Stimulated activated CD4-positive, alpha-beta T cell treated with anti-CD3 and anti-CD28 coated beads, Interleukin-15, amount 100 ng/mL, for 24 hours (primary cell): ENCODE measurements around the gene TMEM141.

Source experiments
- DNase-seq: peaks from one replicate; pipeline ENCODE4 v3.0.0-alpha.2; 2020

Gene TMEM141

DNA sequence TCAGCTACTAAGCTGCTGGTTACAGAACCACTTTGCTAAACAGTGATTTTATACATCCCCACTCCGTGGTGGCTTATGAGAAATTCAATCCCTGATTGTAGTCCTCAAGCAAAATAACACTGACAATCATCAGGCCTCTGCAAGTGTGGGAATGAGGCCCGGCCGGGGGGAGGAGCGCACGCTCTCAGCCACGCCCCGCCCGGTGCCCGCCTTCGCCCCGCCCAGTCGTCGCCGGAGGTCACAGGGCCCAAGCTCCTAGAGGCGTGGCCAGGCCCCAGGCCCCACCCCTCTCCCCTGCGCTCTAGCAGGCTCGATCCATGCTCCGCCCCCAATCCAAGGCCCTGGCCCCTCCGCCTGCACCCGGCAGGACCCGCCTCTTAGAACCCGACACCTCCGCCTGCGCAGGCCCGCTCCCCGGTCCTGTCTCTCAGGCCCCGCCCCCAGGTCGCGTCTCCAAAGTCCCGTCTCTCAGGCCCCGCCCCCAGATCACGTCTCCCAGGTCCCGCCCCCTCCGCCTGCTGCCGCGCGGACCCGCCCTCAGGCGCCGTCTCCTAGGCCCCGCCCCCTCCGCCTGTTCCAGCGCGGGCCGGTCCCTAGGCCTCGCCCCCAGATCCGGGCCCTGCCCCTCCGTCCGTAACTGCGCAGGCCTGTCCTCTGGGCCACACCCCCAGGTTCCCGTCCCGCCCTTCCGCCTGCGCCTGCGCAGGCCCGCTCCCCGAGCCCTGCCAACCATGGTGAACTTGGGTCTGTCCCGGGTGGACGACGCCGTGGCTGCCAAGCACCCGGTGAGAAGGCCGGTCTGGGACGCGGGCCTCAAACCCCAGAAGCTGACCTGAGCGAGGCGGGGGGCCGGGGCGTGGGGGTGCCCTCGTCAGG is at the start of gene TMEM141:
TMEM141 (plus strand) TSS at position 705 of the 876 bp plus-strand sequence; CDS start at position 732, 27 bp downstream.
- DNase-seq, result peak; percentile 100

DNA sequence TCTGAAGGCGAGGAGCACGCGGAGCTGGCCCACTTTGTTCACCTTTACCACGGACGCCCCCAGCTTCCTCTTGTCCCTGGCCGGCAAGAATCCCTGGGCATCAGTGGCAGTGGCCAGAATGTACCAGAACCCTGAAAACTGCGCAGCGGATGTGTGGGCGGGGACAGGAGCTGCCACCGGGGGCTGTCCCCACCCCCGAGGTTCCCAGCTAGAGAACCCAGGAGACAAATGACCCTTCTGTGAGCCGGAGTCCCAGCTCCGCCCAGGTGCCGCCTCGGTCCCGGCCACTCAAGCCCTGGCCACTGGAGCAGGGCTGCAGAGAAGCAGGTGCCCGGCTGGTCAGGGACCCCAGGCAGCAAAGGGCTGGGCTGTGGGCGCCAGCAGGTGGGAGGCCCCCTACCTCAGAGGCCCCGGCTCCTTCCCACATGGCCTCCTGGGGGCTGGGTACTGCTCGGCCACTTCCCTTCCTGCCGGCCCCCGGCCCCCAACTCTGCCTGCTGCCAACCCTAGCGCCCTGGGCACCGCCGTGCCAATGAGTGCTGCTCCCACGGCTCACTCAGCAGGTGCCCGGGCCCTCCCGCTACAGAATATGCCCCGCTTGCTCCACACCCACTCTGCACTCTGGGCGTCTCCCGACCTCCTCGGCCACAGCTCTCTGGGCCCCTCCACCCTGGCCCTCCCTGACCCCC is 49.1 kb upstream of the TMEM141 start:
- DNase-seq, result peak; percentile 76

DNA sequence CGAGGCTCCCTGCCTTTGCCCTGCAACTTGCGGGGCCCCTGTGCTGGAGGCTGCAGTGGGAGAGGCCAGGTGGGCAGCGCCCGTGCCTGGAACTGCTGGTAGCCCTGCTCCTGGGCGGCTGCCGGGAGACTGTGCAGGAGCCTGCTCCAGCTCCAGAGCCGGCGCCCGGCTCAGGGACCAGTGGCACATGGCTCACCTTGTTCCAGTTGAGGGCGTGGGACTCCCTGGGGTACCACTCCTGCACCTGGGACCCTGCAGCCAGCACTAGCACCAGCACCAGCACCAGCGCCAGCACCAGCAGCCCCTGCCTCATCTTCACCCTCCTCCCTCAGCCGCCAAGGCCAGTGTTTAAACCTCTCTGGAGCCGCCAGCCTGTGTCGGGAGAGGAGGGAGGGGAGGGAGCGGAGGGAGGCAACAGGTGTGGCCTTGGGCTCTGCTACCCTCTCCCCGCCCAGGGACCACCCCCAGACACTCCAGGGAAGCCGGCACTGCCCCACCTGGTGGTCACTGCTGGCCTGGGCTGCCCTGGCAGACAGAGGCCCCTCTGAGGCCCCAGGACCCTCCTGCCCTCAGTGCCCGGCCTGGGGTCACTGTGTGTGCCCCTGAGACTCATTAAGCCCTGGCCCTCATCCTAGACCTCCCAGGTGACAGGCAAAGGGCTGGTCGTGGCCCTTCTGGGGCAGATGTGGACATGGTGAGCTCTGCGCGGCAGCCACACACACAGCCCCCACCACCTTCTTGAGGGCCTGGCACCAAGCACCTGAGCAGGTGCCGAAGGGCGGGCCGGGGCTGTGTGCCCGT is 48.4 kb upstream of the TMEM141 start, which contains the start of gene LCN10:
LCN10 (minus strand) TSS at position 350 of the 801 bp plus-strand sequence; CDS start at position 313, 37 bp downstream.
- no peak for DNase-seq

DNA sequence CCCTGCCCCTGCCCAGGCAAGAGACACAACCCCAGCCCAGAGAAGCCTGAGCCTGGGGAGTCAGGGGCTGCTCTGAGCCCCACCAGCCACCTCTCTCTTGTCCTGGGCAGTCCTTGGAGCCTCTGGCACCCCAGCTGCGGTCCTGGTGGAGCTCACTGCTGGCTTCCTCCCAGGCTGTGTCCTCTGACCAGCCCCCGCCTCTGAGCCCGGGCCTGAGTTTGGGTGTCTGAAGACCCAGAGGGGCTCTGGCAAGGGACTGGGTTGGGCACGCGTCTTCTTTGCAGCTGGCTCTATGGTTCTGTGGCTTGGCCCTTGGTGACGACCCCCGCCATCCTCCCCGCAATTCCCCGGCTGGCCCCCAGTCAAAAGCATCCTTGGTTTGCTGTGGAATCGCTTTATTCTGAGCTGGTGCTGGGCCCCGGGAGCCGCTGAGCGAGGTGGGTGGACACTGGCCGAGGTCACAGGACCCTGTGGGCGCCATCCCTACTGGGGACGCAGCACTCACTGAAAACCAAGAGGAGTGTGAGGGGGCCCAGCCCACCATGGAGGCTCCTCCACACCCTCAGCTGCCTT is 47.4 kb upstream of the TMEM141 start:
- no peak for DNase-seq

DNA sequence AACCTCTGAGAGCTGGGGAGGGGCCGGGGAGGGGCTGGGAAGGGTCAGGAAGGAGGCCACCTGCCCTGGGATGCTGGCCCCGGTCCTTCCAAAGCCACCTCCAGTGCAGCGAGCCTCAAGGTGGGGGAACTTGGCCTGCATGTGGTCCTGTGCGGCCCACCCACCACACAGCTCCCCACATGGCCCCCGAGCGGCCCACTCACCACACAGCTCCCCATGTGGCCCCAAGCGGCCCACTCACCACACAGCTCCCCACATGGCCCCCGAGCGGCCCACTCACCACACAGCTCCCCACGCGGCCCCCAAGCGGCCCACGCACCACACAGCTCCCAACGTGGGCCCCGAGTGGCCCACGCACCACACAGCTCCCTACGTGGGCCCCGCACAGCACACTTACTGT is 46.4 kb upstream of the TMEM141 start:
- no peak for DNase-seq

DNA sequence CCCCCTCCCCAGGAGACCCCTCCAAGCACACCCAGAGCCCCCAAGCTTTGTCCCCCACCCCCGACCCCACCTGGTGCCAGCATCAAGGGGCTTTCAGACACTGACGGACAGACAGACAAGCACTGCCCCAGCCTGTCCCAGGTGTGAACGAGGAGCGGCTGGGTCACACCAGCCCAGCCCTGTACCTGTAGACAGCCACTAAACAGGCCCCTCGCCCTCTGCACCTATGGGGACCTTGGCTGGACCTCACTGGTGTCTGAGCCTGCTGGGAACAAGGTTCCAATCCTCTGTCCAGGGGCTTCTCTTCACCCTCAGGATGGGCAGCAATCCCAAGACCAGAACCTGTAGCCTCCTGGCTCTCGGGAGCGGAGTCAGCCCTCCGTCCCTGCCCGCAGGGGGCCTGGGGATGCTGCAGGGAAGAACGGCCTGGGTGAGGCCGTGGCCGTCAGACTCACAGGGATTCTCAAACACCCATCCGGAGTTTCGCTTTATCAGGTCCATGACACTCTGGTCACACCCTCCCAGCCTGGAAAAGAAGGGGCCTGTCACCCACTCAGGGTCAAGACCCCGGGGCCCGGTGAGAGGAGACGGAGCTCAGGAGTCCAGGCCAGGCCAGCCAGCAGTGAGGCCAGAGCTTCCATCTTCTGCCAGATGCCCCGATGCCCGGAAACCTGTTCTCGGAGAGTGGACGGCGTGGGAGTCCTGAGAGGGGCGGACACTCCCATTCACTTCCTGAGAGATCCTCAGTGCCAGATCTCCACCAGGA is 45.6 kb upstream of the TMEM141 start:
- DNase-seq, result no peak

DNA sequence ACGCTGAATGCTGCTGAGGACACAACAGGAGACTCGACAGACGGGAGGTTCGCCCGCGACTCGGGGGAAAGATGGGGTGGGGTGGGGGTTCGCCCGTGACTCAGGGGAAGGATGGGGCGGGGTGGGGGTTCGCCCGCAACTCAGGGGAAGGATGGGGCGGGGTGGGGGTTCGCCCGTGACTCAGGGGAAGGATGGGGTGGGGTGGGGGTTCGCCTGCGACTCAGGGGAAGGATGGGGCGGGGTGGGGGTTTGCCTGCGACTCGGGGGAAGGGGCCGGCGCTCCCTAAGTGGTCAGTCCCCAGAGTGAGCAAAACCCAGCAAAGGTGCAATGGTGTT is 45.0 kb upstream of the TMEM141 start:
- no peak for DNase-seq

DNA sequence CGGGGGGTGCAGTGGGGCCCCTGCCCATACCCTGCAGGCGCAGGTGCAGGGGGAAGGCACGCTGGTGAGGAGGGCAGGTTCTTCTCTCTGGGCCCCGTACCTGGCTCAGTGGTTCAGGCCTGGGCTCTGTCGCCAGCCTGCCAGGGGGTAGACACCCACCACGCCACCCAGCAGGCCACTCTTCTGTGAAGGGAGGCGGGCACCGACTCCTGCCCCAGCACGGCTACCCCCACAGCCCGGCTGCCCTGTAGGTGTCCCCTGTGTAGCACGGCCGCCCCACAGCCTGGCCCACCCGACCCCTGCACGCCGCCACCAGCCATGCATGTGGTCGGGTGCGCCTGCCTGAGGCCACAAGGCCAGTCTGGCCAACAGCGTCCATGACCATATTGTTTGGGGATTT is 44.5 kb upstream of the TMEM141 start:
- DNase-seq, result no peak

DNA sequence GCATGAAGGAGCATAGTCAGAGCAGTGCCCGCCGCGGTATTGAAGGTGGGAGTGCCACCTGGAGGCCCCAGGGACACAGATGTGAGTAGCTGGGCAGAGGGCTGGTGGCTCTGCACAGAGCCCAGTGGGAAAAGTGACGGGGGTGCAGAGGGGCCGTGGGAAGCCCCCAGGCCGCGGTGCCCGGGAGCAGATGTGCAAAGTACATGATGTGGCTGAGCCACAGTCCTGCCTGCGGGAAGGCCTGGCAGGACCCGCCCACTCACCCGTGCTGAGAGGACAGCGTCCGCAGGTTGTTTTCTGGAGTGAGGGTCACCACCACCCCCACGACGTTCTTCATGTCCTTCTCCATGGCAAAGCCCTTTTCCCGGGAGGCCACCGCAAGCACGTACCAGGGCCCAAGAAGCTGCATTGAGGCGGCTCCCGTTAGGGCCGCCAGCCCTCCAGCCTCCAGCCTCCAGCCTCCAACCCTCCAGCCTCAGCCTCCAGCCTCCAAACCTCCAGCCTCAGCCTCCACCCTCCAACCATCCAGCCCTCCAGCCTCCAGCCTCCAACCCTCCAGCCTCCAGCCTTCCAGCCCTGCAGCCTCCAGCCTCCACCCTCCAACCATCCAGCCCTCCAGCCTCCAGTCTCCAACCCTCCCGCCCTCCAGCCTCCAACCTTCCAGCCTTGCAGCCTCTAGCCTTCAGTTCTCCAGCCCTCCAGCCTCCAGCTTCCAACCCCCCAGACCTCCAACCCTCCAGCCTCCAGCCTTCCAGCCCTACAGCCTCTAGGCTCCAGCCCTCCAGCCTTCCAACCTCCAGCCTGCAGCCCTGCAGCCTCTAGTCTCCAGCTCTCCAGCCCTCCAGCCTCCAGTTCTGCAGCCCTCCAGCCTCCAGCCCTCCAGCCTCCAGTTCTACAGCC is 43.7 kb upstream of the TMEM141 start:
- DNase-seq, result no peak

DNA sequence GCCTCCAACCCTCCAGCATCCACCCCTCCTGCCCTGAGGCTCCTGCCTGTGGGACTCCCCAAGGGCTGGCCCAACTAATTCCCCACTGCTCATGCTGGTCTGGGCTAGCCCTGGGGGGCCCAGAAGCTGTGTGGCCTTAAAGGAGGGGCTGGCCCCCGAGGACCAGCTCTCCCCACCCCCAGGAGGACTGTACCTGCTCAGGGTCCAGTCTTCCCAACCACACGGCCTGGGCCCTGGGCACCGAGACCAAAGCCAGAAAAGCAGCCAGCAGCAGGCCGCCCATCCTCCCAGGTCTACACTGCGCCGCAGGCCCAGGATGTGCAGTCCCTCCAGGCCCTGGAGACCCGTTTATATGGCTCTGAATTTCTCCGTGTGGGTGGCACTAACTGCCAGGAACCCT is 42.9 kb upstream of the TMEM141 start, which contains the start of gene LCN6:
LCN6 (minus strand) TSS at position 325 of the 400 bp plus-strand sequence; CDS start at position 283, 42 bp downstream.
- DNase-seq, result no peak

DNA sequence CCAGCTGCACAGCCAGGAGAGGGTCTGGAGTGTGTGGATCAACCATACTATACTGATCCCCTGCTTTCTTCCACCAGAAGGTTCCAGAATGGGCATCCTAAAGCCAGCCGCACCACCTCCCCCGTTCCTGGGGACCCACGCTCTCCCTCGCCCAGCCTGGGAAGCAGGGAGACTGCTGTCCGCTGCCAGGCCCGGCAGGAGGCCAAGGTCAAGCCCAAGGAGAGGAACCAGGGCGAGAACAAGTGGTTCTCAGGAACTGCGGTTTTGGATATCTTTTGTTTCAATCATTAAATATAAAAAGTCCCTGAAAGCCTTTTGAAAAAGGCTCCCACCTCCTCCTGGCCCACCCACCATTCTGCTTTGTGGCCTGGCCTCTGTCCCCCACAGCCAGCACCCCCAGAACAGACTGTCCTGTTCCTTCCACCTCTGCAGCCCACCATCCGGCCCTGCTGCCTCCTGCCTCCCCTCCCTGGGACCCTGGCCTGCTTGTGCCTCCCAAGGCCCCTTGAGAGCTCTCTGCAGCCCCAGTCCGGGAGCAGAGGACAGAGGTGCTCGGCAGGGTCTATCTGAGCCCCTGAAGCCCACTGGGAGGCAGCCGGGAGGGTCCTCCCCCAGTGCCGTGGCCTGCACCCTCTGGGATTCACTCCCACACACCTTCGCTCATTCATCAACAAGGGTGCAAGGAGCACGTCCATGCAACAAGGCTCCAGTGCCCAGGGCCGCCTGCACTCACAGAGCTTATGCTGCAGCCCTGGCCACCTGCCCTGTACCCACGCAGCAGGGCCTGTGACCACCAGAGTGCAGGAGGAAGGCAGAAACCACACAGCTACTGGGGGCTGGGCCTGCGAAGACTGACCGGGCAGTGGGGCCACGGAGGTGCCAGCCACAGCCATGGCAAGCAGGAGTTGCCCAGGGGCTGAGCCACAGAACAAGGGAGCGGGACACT is 42.2 kb upstream of the TMEM141 start:
- no peak for DNase-seq

DNA sequence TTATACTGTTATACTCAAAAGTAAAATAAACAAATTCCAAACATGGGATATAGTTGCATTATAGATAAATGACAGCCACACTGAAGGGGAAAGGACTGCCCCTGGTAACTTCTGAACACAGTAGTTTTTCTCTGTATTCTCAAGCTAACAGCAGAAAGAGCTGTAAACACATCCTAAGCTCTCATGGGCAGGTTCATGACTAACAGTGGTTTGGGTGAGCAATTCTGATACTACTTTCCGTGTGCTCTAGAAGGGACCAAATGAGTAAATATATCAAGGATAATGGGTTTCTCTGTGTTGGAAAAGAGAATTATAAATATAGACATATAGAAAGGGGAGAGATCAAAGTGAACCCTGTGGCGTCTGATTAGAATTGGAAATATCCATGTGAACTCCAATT is 40.6 kb upstream of the TMEM141 start:
- DNase-seq, result no peak

DNA sequence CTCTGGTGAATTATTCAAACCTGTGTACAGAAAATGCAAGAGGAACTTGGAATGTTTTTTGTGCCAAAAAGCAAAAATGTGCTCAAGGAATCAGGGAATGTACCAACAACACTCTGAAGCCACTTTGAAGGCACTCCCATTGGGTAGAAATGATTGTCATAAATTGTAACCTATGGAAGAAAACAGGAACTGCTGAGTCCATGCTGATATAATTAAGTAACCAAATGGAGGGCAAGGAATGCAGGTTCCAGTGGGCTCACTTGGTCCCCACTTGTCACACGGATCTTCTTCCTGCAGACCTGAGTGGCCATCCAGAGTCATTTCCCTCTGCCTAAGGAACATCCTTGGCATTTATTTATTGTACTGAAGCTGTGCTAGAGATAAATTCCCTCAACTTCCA is 39.9 kb upstream of the TMEM141 start:
- DNase-seq, result no peak

DNA sequence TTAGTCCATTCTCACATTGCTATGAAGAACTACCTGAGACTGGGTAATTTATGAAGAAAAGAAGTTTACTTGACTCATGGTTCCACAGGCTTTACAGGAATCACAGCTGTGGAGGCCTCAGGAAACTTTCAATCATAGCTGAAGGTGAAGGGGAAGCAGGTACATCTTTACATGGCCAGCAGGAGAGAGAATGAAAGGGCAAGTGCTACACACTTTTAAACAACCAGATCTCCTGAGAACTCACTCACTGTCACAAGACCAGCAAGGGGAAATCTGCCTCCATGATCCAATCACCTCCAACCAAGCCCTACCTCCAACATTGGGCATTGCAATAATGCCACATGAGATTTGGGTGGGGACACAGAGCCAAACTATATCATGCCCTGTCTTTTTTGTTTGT is 39.3 kb upstream of the TMEM141 start:
- DNase-seq, result no peak

DNA sequence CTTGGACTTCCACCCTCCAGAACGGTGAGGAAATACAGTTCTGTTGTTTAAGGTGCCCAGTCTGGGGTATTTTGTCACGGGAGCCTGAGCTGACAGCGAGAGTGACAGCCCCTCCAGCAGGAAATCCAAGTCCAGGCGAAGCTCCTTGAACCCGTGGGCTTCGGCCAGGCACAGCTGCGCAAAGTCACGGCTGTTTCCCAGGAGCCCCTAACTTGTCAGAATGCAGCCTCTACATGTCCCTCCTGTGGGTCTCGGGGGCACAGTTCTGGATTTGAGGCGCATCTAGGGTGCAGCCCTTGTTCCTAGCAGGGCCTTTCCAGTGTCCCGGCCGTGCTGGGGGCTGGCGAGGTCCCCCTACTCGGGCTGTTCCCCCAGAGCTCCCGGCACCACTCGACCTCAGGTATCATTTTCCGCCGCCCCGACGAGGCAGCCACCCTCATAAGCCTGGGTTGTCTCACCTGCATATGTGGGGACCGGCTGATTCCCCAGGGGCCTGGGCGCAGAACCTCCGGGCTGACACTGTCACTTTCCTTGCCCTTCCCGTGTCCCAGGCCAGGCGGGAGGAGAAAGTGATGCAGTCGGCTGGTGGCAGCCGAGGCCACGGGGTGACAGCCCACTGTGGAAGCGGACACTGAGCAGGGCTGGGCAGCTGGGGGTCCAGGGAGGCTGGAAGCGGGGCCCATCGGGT is 37.6 kb upstream of the TMEM141 start:
- no peak for DNase-seq

DNA sequence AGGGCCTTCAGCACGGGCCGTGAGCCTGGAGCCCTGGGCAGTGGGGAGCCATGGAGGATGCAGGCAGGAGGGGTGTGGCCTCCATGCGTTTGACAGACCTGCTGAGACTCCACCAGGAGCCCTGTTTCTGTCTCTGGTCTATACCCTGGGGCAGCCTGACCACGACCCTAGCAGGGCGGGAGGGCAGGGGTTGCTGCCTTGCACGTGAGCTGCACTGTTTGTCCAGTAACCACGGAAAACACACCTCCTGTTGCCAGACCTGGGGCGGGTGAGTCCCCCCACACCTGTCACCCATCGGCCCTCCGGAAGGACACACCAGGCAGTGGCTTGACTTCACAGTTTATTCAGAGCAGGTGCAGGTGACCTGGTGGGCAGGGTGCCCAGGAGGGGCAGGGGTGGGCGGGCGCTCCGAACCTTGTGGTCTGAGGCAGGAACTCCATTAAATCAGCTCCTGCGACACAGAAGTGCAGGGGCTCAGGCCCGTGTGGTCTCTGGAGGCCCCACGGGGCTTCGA is 37.0 kb upstream of the TMEM141 start:
- DNase-seq, result no peak

DNA sequence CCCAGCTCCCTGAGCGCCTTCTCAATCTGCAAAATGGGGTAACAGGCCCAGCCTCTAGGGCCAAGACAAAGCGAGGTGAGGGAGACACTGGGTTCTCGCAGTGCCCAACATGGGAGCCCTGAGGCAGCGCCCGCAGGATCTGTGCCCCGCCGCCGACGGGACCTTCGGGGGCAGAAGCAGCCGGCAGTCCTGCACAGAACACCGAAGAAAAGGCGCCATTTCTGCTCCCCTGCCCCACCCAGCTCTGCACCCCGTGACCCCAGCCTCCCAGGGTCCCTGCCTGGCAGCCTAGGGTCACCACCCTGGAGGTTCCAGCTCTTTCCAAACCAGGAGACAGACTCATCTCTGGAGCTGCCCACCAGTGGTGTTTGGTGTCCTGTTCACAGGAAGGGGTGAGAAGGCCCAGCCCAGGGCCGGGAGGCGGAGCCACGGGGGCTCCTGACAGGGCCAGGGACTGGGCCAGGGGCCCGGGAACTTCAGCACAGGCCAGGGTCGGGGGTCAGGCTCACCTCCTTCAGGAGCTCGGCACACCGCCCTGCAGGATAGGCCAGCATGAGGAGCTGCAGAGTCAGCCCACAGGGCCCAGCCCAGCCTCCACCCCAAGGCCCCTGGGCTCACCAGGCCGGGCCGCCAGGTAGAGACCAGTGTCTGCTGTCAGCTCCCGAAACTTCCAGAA is 36.4 kb upstream of the TMEM141 start:
- no peak for DNase-seq
